GM10847 (cell line): ENCODE measurements around the gene BRPF1.

Experiments
- POLR2A ChIP-seq: IDR thresholded peaks from 2 replicates; pipeline ENCODE4 v1.6.1; 2011; ENCODE audit not compliant: insufficient read length; ENCODE audit errors: extremely low read depth

BRPF1 gene

GRCh38 chr3:9782770-9783169 is 51.2 kb downstream of the BRPF1 start:
- TF ChIP-seq POLR2A: no peak

- no peak for TF ChIP-seq POLR2A
Measured at GRCh38 chr3:9783954-9784353, 52.4 kb downstream of the BRPF1 start.

- TF ChIP-seq POLR2A: no peak
Measured at GRCh38 chr3:9784965-9785364, 53.4 kb downstream of the BRPF1 start.

DNA sequence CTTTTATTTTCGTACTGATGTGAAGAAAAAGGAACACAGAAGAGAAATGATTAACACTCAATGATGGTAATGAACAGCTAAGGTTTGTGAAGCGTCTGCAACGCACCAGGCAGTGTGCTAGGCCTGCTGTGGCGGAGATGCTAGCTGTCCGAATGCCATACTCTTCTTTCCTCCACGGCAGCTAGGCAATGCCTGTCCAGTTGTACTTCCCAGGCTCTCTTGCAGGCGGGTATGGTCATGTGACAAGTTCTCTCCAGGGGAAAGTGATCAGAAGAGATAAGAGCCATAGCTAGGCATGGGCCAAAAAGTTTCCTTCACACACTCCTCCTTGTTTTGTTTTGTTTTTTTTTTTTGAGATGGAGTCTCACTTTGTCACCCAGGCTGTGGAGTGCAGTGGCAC is 54.1 kb downstream of the BRPF1 start:
- no peak for TF ChIP-seq POLR2A

DNA sequence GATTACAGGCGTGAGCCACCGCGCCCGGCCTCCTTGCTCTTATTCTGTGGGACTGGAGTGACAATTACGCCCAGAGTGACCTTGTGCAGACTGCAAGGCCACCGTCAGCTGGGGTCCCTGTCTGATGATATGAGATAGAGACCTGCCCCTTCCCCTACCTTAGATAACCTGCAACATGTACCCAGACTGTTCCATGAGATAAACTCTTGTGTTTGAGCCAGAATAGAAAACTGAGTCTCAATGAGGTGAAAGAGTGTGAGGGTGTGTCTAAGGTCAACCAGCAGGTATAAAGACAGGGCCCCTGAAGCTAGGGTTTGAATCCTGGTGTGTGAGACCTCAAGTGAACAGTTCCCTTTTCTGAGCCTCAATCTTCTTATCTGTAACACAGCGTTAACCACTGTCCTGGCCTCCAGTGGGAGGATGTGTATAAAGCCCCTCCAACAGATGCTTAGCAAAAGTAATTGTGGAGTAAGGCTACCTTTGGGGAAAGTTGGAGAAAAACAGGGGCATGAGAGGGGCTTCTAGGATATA is 54.7 kb downstream of the BRPF1 start:
- no peak for TF ChIP-seq POLR2A

DNA sequence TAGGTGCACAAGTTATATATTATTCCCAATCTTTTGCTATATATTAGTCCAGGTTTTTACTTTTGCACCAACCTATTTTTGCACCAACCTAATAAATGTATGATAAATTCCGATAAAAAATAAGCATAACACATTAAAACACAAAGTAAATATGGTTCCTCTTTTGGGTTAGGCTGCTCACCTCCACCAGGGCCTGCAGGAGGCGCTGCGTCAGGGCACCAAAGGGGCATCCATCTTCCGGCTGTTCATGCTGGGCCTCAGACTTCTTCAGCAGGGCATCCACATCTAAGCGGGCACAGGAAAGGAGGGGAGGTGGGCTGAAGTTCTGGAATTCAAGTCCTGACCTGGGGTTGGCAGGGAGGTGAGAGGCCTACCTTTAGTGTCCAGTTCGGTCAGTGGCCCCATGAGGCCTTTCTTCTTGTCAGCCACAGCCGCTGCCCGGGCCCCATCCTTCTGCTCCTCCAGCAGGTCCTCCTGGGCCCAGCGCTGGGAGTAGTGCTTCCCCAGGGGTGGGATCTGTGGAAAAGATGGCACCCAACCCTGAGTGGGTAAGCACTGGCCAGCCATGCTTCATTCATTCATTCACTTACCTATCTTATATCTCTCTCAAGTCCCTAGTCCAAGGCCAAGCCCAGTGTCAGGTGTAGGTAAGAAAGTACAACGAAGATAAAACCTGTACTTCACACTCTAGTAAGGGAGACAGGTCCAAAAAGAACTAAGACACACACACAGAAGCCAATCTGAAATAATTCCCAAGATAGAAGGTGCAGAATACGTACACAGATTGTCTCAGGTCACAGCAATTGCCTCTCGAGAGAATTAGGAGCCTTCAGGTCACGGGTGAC is 55.5 kb downstream of the BRPF1 start:
- no peak for TF ChIP-seq POLR2A

DNA sequence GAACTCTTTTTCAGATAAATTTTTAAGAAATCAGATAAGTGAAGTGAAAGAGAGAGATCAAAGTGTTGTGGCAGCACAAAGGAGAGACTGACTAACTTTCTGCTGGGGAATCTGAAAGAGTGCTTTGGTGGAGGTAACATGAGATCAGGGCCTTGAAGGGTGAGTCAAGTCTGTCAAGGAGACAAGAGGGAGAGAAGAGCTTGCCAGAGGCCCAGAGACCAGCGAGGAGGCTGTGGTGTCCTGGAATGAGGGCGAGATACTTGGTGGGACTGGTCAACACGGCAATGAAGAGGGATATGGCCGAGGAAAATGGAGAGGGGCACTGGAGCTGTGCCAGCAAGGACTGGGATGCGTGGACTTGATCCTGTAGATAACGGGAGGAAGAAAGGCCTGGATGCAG is 56.2 kb downstream of the BRPF1 start:
- no peak for TF ChIP-seq POLR2A

GRCh38 chr3:9791127-9791526 is 59.6 kb downstream of the BRPF1 start:
- TF ChIP-seq POLR2A: no peak

GRCh38 chr3:9791790-9792404 is 60.4 kb downstream of the BRPF1 start:
- no peak for TF ChIP-seq POLR2A

DNA sequence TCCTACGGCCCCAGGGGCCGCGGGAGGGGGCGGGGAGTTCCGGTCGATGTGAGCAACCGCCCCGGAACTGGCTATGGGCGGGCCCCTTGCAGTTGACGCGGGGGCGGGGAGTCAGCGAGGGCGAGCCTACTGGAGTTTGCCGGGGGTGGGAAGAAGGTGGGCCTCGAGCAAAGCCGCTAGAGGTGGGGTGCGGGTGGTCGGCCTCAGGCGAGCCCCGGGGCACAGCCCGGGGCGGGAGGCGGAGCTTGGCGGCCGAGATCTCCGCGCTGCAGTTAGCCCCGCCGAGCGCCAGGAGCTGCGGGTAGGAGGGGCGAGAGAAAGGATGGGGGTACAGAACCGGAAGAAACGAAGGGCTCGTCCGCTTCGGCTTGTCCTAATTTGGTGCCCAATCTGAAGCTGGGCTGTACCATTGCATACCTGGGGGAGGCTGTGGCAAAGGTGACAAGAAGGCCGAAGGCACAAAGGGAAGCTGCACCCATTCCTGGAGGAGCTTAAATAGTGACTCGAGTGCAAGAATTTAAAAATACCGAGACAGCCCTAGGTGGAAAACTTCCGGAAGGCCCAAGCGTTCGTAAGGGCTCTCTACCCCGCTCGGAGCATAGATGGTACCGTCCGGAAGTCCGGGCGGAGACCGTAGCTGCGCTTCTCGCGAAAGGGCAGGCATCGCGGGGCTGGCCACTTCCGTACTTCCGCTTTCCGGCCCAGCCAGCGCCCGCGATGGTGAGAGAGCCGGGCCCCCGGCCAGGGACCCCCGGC is 61.0 kb downstream of the BRPF1 start, which contains the start of the genes ARPC4 and TADA3:
Gene ARPC4, plus strand, starts transcription at position 678 of the 756 bp plus-strand sequence. Its CDS starts 40 bp downstream, at position 718.
Gene TADA3, minus strand, starts transcription at position 69 of the 756 bp plus-strand sequence. CDS start 1,007 bp downstream, outside the sequence.
- peak; percentile 83 for TF ChIP-seq POLR2A

DNA sequence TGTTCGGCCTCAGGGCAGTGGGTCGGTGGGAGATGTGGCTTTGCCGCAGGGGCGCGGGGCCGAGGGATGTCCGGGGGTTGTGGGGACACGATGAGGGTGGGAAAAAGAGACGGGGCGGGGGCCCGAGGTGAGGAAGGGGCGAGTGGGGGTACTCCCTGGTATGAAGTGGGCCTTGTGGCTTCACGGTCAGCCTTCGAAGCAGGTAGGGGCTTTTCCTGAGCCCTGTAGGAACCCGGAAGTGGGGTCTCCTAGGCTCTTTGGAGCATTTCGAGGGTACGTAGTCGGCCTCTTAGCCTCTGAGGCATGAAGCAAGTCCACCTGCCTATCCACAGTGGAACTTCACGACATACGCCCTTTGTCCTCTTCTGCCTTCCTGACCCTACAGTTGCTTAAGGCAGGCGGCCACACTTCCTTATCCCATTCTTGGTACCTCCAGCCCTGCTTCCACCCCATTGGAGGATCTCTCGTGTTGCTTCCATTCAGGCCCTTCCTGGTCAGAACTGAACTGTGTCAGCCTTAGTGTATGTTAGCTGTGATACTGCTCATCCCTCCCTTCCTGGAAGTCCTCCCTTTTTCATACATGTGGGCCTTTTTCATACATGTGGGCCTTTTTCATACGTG is 61.7 kb downstream of the BRPF1 start:
- TF ChIP-seq POLR2A: no peak

GRCh38 chr3:9794400-9794799 is 62.9 kb downstream of the BRPF1 start:
- no peak for TF ChIP-seq POLR2A

DNA sequence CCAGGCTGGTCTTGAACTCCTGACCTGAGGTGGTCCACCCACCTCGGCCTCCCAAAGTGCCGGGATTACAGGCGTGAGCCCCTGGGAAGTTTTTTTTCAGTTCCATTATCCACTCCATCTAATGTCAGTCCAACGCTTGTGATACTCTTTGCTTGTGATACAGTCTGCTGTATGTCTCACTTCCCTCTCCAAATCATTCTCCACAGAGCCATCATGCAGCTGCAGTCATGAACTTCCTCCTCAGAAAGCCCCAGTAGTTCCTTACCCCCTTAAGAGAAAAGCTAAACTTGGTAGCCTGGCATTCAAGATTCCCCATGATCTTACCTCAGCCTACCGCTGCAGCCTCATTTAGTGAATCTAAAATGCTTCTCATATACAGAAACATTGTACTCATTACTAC is 63.7 kb downstream of the BRPF1 start:
- no peak for TF ChIP-seq POLR2A

GRCh38 chr3:9797196-9797945 is 65.8 kb downstream of the BRPF1 start:
- TF ChIP-seq POLR2A: no peak
